Left hindlimb (tissue), 1 donor: ENCODE measurements around the gene TFPT.
"Not testable (repeated sequence)": the region's sequence is repeated elsewhere in the genome, so short reads cannot be mapped to it uniquely, and the experiment has no call there.

Experiments
- DNase-seq: peaks from one replicate; pipeline ENCODE4 v3.0.0-alpha.2; 2018

TFPT gene

DNA sequence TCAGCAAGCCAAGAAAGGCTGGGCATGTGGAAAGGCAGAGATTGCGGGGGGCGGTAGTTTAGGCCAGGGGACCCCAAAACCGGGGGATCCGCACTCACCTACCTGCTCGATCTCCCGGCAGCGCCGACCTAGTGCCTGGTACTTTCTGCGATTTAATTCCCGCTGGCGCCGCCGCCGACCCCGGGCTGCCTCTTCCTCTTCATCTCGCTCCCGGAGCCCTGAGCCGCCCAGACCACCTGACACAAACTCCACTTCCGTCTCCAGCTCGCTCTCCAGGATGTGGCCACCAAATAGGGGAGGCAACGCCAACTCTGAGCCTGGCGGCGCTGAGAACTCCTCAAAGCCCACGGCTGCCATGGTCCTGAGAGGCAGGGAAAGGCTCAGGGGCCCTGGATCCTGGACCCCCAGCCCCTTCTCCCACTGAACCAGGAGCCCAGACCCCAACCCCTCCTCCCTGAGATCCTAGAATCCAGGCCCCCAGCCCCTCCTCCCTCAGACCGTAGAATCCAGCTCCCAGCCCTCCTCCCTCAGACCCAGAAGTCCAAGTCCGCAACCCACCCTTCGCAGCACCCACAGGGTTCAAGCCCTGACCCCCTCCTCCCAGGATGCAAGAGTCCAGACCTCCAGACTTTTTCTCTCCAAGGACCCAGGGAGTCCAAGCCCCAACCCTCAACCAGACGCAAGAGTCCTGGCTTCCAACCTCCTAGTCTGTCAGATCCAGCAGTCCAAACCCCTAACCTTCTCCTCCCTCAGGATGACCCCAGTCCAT lies 933 bp downstream of the TFPT start:
- DNase-seq = no peak

DNA sequence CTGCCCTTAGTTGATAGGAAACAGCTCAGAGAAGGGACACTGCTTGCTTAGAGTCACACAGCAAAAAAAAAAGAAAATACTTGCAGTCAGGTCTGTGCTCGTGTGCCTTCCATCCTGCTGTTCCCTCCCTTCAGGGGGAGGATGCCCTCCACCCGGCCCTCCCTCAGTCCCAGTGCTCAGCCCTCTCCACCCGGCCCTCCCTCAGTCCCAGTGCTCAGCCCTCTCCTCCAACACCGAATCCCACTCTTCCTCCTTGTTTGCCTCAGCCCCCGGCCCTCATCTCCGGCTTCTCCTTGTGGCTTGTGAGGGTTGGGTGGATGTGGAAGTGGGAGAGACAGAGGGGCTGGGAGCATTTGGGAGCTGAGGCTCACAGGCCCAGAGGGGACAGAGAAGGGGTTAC lies 5.8 kb downstream of the TFPT start:
- no peak for DNase-seq

- DNase-seq = no peak
These were observed 7.0 kb downstream of the TFPT start for GRCh38 chr19:54108496-54108895.

GRCh38 chr19:54107876-54108490 lies 7.5 kb downstream of the TFPT start:
- no peak for DNase-seq

DNA sequence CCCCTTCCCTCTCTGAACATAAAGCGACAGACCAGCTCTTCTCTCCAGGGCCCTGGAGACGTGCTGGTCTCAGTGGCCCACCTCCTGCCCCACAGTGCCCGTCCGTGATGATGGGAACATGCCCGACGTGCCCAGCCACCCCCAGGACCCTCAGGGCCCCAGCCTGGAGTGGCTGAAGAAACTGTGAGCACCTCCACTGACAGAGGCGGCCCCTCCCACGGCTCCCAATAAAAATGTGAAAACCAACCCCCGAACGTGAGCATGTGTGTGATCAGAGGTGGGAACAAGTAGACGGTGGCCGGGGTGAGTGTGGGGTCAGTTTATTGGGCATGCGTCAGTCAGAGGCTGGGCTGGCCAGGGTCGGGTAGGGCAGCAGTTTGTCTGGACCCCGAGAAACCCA lies 8.7 kb downstream of the TFPT start:
- no peak for DNase-seq

GRCh38 chr19:54105796-54106195 lies 9.7 kb downstream of the TFPT start:
- no peak for DNase-seq

DNA sequence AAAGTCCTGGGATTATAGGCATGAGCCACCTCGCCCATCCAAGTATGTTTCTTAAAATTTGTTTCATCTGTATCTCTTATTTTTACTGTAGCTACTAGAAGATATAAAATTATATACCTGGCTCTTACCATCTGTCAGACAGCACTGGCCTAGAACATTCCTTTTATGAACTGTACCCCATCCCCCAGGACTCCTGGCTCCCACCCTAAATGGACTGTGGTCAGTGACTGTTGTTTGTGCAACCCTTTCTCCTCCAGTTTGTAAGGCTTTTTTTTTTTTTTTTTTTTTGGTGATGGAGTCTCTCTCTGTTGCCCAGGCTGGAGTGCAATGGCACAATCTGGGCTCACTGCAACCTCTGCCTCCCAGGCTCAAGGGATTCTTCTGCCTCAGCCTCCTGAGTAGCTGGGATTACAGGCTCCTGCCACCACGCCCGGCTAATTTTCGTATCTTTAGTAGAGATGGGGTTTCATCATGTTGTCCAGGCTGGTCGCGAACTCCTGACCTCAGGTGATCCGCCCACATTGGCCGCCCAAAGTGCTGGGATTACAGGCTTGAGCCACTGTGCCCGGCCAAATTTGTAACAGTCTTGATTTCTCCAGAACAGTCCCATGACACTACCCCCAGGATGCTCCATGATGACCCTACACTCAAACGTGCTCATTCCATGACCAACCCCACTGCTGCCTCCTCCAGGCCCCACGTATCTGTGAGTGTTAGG lies 10.3 kb downstream of the TFPT start:
- DNase-seq = no peak

DNA sequence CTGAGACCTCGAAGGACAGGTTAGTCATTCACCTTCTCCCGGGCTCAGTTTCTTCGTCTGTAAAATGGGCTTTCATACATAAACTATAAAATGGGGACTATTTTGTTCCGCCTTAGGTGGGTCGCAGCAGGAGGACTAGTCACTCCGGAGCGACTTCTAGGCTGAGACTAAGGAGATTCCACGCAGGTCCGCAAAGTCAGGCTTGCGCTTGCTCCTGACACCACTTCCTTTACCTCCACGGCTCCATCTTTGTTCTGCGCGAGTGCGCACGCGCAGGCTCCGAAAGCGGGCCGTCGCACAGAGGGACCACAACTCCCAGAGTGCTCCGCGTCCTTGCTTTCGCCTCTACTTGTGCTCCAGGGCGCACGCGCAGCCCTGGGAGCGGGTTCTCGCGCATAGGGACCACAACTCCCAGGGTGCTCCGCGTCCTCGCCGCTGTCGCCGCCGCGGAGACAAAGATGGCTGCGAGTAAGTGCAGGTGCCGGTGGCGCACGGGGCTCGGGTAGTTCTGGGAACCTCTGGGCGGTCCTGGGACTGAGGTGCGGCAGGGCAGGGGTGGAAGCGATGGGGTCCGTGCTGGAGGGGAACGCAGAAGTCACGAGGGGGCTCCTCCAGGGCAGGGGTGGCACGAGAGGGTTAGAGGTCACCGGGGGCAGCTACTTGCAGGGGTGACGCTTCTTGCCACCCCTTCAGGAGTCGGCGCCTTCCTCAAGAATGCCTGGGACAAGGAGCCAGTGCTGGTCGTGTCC lies 12.9 kb downstream of the TFPT start, which contains the start of gene NDUFA3:
Gene NDUFA3 (plus strand): TSS at position 435 of the 749 bp plus-strand sequence. CDS start 24 bp downstream, at position 459.
- peak; percentile 98 for DNase-seq

- DNase-seq = no peak
These were observed 14.9 kb downstream of the TFPT start, which contains the start of gene OSCAR for GRCh38 chr19:54100561-54100960. OSCAR (minus strand) TSS chr19:54100803; CDS start chr19:54100792, 11 bp downstream.

DNA sequence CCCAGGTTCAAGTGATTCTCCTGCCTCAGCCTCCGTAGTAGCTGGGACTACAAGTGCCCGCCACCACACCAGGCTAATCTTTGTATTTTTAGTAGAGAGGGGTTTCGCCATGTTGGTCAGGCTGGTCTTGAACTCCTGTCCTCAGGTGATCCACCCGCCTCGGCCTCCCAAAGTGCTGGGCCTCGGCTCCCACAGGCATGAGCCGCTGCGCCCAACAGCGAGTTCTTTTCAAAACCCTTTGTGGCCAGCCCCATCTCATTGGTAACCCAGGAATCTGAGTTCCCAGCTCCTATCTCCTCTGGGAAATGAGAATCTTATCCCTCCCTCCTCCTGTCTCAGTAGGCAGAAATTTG lies 15.6 kb downstream of the TFPT start:
- not testable (repeated sequence) for DNase-seq

DNA sequence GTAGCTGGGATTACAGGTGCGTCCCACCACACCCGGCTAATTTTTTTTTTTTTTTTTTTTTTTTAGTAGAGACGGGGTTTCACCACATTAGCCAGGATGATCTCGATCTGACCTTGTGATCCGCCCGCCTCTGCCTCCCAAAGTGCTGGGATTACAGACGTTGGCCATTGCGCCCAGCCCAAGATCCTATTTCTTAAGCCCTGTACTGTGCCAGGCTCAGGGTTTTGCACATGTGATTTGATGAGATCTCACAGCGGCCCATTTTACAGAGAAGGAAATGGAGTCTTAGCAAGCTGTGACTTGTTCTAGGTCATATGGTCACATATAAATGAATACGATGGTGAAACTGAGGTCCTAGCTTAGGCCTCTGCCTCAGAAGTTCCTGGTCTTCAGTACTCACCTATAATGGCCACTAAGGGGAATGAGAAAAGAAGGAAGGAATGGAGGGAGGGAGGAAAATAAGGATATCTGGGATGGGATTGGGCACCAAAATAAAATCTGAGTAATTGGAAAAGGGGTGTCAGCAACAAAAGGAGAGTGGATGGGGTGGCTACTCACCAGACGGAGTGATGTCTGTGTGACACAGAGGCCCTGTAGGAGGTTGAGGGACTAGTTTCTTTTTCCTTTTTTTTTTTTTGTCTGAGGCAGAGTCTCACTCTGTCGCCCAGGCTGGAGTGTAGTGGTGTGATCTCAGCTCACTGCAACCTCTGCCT lies 16.1 kb downstream of the TFPT start:
- DNase-seq = no peak

GRCh38 chr19:54096617-54097106 lies 18.8 kb downstream of the TFPT start:
- DNase-seq = no peak

DNA sequence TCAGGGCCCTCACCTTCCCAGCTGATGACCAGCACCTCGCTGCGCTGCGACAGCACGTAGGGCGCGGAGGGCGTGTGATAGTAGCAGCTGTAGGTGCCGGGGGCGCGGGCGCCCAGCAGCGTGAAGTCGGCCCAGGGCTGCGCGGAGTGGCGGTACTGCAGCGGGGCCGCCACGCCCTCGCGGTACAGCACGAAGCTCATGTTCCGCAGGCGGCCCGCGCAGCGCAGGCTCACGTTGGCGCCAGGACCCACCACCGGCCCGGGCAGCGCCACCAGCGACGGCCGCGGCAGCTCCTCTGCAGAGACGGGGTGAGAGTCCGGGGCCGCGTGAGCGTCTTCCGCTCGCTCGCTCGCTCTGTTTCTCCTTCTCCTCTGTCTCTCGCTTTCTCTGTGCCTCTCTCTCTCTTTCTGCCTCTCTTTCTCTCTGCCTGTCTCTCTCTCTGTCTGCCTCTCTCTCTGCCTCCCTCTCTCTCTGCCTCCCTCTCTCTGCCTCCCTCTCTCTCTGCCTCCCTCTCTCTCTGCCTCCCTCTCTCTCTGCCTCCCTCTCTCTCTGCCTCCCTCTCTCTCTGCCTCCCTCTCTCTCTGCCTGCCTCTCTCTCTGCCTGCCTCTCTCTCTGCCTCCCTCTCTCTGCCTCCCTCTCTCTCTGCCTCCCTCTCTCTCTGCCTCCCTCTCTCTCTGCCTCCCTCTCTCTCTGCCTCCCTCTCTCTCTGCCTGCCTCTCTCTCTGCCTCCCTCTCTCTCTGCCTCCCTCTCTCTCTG lies 19.4 kb downstream of the TFPT start:
- DNase-seq = not testable (repeated sequence)

DNA sequence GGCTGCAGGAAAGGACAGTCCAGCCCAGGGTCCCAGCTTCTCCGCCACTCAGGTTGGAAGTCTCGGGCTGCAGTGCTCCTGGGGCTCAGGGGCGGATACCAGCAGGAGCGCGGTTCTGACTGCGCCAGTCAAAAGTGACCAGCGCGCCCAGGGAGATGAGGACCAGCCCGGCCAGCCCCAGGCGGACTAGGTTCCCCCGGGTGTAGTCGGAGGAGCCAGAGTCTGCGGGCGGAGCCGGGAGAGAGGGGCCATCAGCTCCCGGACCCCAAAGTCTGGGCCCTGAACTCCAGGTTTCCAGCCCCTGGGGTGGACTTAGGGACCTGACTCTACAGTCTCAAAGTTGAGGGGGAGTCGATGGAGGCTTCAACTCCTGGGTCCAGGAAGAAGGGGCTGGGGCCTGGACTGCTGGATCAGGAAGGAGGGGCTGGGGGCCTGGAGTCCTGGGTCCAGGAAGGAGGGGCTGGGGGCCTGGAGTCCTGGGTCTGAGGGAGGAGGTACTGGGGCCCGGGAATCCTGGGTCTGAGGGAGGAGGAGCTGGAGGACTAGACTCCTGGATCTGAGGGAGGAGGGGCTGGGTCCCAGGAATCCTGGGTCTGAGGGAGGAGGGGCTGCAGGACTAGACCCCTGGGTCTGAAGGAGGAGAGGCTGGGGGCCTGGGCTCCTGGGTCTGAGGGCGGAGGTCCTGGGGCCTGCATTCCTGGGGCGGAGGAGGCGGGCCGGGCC lies 20.2 kb downstream of the TFPT start:
- DNase-seq = no peak

- no peak for DNase-seq
These were observed 20.9 kb downstream of the TFPT start for GRCh38 chr19:54094426-54095000.

GRCh38 chr19:54084410-54084809 lies 31.0 kb downstream of the TFPT start:
- no peak for DNase-seq

DNA sequence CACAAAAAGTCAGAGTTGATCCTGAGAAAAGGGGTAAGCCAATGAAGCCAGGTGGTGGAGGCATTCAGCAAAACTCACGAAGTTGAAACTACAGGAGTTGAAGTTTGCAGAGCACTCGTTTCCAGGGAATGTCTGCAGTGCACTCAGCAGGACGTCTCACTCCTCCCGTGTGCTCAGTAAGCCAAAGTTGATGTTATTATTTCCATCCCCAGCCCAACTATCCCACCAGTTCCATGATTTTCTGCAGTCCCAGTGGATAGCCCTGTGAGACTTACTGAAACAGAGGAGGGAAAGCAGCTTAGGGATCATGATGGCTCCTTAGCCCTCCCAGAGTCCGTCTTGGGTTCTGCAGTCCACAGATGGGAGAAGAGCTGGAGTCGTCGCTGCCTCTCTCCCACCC lies 34.4 kb downstream of the TFPT start, which contains the start of gene TARM1:
Gene TARM1 (minus strand): TSS at position 334 of the 400 bp plus-strand sequence. CDS start 25 bp downstream, at position 309.
- no peak for DNase-seq

DNA sequence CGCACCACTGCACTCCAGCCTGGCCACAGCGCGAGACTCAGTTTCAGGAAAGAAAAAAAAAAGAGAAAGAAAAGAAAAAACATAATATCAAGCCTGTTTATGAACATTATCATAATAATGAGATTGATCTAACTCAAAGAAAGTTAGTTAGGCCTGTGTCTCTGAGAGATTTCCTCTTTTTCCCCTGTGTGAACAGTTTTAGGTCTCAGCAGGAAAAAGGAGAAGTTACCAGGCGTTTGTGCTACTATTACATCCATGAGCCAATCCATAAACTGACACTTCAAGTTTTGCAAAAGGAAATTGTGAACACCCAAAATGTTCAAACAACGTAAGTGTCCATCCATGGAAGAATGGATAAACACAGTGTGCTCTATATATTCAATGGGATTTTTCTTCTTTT lies 38.1 kb downstream of the TFPT start:
- no peak for DNase-seq

DNA sequence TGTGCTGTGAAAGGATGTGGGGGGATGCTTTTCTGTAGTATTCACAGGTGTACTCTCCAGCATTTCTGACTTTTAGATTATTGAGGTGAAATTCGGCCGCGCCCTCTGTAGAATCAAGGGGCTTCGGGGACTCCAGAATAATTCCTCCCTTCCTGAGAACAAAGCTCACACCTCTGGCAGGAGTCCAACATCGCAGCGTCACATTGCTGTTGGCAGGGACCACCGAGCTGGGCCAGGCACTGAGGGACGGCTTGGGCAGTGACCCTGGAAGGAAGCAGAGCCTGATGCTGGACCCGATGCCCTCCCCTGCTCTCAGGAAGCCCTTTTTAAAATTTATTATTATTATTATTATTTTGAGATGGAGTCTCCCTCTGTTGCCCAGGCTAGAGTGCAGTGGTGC lies 40.6 kb downstream of the TFPT start:
- no peak for DNase-seq

- DNase-seq = no peak
These were observed 41.6 kb downstream of the TFPT start for GRCh38 chr19:54073829-54074228.
